ENCODE results near the gene SLC25A22.

Gene SLC25A22

GRCh38 chr11:770642-771616 is 27.2 kb downstream of the SLC25A22 start:
- no peak for DNase-seq

GRCh38 chr11:769887-770641 is 28.0 kb downstream of the SLC25A22 start:
- DNase-seq: no peak

- DNase-seq: no peak
These were observed 30.8 kb downstream of the SLC25A22 start for GRCh38 chr11:767238-767637.

- no peak for DNase-seq
These were observed 31.2 kb downstream of the SLC25A22 start for GRCh38 chr11:766936-767210.

GRCh38 chr11:766106-766935 is 31.8 kb downstream of the SLC25A22 start:
- DNase-seq: no peak

GRCh38 chr11:765802-766091 is 32.3 kb downstream of the SLC25A22 start:
- DNase-seq: no peak

- no peak for DNase-seq
These were observed 32.9 kb downstream of the SLC25A22 start for GRCh38 chr11:765025-765801.

- no peak for DNase-seq
These were observed 33.6 kb downstream of the SLC25A22 start for GRCh38 chr11:764322-765024.

GRCh38 chr11:763549-764321 is 34.3 kb downstream of the SLC25A22 start:
- no peak for DNase-seq

- DNase-seq: no peak
These were observed 35.0 kb downstream of the SLC25A22 start for GRCh38 chr11:763073-763463.

- no peak for DNase-seq
These were observed 35.5 kb downstream of the SLC25A22 start for GRCh38 chr11:762421-763072.

- DNase-seq: no peak
These were observed 36.5 kb downstream of the SLC25A22 start for GRCh38 chr11:761526-762108.

- no peak for DNase-seq
These were observed 37.8 kb downstream of the SLC25A22 start for GRCh38 chr11:760236-760635.

- DNase-seq: no peak
These were observed 48.4 kb downstream of the SLC25A22 start for GRCh38 chr11:749731-750130.

GRCh38 chr11:748007-748359 is 50.1 kb downstream of the SLC25A22 start:
- DNase-seq: no peak

- peak; percentile 92 for DNase-seq
These were observed 50.7 kb downstream of the SLC25A22 start, which contains the start of gene TALDO1 for GRCh38 chr11:747158-748006. TALDO1 (plus strand) TSS chr11:747464; CDS start chr11:747482, 18 bp downstream.

- no peak for DNase-seq
These were observed 51.6 kb downstream of the SLC25A22 start for GRCh38 chr11:746289-747157.

GRCh38 chr11:745428-745827 is 52.7 kb downstream of the SLC25A22 start:
- DNase-seq: no peak
